Body of pancreas (tissue), 4 donors: ENCODE data around the gene GUCA1A. TPM values are rescaled to one million over a fixed set of nuclear protein-coding genes. Genes with fewer than 3 reads are reported as not detected.

Experiments
- ATAC-seq: fragments of 150-250 bp; one replicate; pipeline ENCODE4 v1.9.1; 2016
- DNase-seq, 4 donors: peaks; one replicate each; pipeline ENCODE4 v3.0.0-alpha.2; 2019
- H3K27ac ChIP-seq, 4 donors: fragments of 200-600 bp; sonication (generic); 1 replicate in 3 of 4; 2 replicates in 1 of 4; pipeline versions ENCODE4 v1.5.1 to v1.6.1; 2016 to 2019; ENCODE audit warnings: mild to moderate bottlenecking in 1 of 4, mixed read lengths in 1 of 4, moderate library complexity in 1 of 4
- H3K27me3 ChIP-seq, 2 donors: fragments of 200-600 bp; sonication (generic); one replicate each; pipeline ENCODE4 v1.6.0; 2016; ENCODE audit warnings: mild to moderate bottlenecking in 1 of 2
- H3K36me3 ChIP-seq, 2 donors: fragments of 200-600 bp; sonication (generic); replicated peaks in 1 of 2; 2 replicates each; pipeline ENCODE4 v1.5.1; 2016; ENCODE audit warnings: low read depth in 2 of 2; ENCODE audit not compliant: insufficient read depth in 1 of 2
- H3K4me1 ChIP-seq: fragments of 200-600 bp; sonication (generic); one replicate; pipeline ENCODE4 v1.6.0; 2016
- H3K4me3 ChIP-seq, 2 donors: fragments of 200-600 bp; sonication (generic); 1 replicate in 1 of 2; 2 replicates in 1 of 2; pipeline ENCODE4 v1.5.1; 2016 to 2019
- H3K9me3 ChIP-seq, 3 donors: fragments of 200-600 bp; sonication (generic); 1 replicate in 2 of 3; 2 replicates in 1 of 3; pipeline ENCODE4 v1.5.1; 2016
- POLR2A ChIP-seq, 3 donors: fragments of 450-650 bp; IDR thresholded peaks; one replicate each; pipeline ENCODE4 v1.6.1; 2016; ENCODE audit warnings: antibody characterized with exemption in 3 of 3, mild to moderate bottlenecking in 2 of 3
- WGBS, 2 donors: methylation state at CpG; one replicate each; pipeline ENCODE4 v1.1.5; 2017; 5-methylcytosine and 5-hydroxymethylcytosine counted together
- intact Hi-C: fragments of 100-400 bp; cut with DNase I; formaldehyde crosslinking; loops from one replicate; pipeline ENCODE4 v1.15.1; 2023
- total RNA-seq, 2 donors: library from RNA; depleted of rRNA; stranded (reverse); fragments of >200 nt; gene quantifications; one replicate each; pipeline ENCODE4 v1.1.0, GENCODE V29; 2016
- TF ChIP-seq, protein P1 (sequence below), 7 experiments: fragments of 450-650 bp in 4 of 7; fragments of 200-600 bp in 3 of 7; sonication (generic) in 3 of 7; IDR thresholded peaks; one replicate each; pipeline ENCODE4 v1.5.1; 2016 to 2019; ENCODE audit warnings: antibody characterized with exemption in 7 of 7

Gene GUCA1A
- total RNA-seq, 2 donors from 2014 or later: not detected

- no peak for ATAC-seq
- H3K27me3 ChIP-seq: no peaks in the 10 kb centered on the region
- no peak for TF ChIP-seq POLR2A (IDR thresholded peaks at IDR 0.05)
- TF ChIP-seq, protein P1, sequence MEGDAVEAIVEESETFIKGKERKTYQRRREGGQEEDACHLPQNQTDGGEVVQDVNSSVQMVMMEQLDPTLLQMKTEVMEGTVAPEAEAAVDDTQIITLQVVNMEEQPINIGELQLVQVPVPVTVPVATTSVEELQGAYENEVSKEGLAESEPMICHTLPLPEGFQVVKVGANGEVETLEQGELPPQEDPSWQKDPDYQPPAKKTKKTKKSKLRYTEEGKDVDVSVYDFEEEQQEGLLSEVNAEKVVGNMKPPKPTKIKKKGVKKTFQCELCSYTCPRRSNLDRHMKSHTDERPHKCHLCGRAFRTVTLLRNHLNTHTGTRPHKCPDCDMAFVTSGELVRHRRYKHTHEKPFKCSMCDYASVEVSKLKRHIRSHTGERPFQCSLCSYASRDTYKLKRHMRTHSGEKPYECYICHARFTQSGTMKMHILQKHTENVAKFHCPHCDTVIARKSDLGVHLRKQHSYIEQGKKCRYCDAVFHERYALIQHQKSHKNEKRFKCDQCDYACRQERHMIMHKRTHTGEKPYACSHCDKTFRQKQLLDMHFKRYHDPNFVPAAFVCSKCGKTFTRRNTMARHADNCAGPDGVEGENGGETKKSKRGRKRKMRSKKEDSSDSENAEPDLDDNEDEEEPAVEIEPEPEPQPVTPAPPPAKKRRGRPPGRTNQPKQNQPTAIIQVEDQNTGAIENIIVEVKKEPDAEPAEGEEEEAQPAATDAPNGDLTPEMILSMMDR (IDR thresholded peaks at IDR 0.05): no peak
- no peak overlapping the region for H3K27ac ChIP-seq
- no peaks in the 10 kb centered on the region for H3K9me3 ChIP-seq
- 78 to 89% methylated on average over 5 to 6 of the region's 6 CpGs for WGBS, 2 donors
- H3K4me1 ChIP-seq: peaks cover 63% of the 10 kb centered on the region
- no peak overlapping the region for H3K4me3 ChIP-seq
- DNase-seq: no peak
- H3K36me3 ChIP-seq: no peaks in the 10 kb centered on the region
- intact Hi-C loops: no loop called here
These were observed 35.0 kb upstream of the GUCA1A start for GRCh38 chr6:42138190-42138589.

GRCh38 chr6:42138630-42139619 is 34.2 kb upstream of the GUCA1A start:
- DNase-seq: no peak
- Histone ChIP-seq H3K4me1 (peaks cover 64% of the 10 kb centered on the region), H3K9me3 (no peaks in the 10 kb centered on the region), H3K36me3 (no peaks in the 10 kb centered on the region), H3K4me3 (no peak overlapping the region), H3K27ac (peak overlapping the region in 1 of 4 donors; percentile 18), H3K27me3 (no peaks in the 10 kb centered on the region)
- intact Hi-C loops: no loop called here
- WGBS, 2 donors: 38 to 39% methylated on average over 9 of the region's 9 CpGs
- ATAC-seq: no peak
- TF ChIP-seq POLR2A (IDR thresholded peaks at IDR 0.05): no peak
- TF ChIP-seq, protein P1 (IDR thresholded peaks at IDR 0.05): no peak

DNA sequence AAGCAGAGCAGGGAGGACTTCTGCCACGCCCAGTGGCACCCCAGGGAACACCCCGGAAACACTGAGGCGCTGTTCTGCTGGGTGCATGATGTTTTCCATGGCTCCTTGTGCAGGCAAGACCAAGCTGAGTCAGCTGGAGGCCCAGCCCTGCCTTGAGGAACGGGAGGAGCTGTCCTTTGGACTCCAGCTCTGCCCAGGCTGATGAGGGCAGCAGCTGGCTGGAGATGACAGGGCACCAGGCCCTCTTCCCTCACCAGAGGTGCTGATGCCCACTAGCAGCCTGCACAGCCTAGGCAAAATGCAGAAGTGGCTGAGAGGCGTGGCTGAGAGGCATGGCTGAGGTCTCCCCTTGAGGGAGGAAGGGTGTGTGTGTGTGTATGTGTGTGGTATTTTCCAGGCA is 33.1 kb upstream of the GUCA1A start:
- DNase-seq (peak; percentile 32 to 51 (median 39)), ATAC-seq (no peak)
- H3K9me3 ChIP-seq: no peaks in the 10 kb centered on the region
- no peak overlapping the region for H3K4me3 ChIP-seq
- H3K36me3 ChIP-seq: no peaks in the 10 kb centered on the region
- peak overlapping the region in 1 of 4 donors; percentile 18 for H3K27ac ChIP-seq
- no peak for TF ChIP-seq POLR2A (IDR thresholded peaks at IDR 0.05)
- TF ChIP-seq, protein P1 (IDR thresholded peaks at IDR 0.05): no peak
- H3K27me3 ChIP-seq: no peaks in the 10 kb centered on the region
- 49 to 60% methylated on average over 4 to 5 of the region's 5 CpGs for WGBS, 2 donors
- peaks cover 64% of the 10 kb centered on the region for H3K4me1 ChIP-seq
- intact Hi-C loops: no loop called here

DNA sequence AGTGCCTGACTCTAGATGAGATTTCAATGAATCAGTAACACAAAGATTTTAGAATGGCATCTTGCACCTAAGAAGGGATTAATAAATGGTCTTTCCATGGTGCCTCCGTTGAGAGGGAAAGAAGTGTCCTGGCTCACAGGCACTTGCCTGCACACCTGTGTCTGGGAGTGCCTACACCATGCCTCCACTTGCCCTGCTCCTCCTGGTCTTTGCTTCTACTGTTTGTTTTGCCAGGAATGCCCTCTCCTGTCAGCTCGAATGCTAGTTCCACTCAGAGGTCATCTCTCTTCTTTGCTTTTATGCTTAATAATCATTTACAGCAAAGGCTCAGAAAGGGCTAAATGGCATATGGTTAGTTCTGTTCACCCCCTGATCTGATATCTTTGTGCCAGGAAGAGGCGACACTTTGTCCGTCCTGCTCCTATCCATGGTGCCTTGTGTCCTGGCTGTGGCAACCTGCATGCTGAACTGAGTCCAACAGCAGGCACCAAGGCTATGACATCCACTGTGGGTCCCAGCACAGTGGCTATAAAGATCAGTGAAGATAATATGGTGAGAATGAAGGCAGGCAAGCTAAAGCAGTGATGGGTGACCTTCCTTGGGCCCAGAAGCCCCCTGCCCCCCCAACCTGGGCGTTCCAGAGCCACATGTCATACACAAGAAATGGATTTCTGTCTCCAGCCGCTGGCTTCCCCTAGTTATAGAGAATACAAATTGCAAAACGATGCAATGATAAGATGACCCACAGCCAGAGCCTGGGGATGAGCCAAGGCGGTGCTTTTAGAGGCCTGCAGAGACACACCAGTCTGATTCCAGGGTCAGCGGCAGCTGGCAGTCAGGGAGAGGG is 32.2 kb upstream of the GUCA1A start:
- peak; percentile 16 to 41 (median 26) for DNase-seq
- Histone ChIP-seq H3K9me3 (no peaks in the 10 kb centered on the region), H3K27ac (peak overlapping the region; percentile 89 to 97 (median 92)), H3K4me1 (peaks cover 64% of the 10 kb centered on the region), H3K27me3 (no peaks in the 10 kb centered on the region), H3K36me3 (no peaks in the 10 kb centered on the region), H3K4me3 (peak overlapping the region; percentile 9 to 64)
- ATAC-seq: no peak
- intact Hi-C loops: no loop called here
- 18 to 28% methylated on average over 8 to 9 of the region's 9 CpGs for WGBS, 2 donors
- no peak for TF ChIP-seq POLR2A (IDR thresholded peaks at IDR 0.05)
- TF ChIP-seq, protein P1 (IDR thresholded peaks at IDR 0.05): no peak
